ENCODE data around the gene SRGAP3.

DNA sequence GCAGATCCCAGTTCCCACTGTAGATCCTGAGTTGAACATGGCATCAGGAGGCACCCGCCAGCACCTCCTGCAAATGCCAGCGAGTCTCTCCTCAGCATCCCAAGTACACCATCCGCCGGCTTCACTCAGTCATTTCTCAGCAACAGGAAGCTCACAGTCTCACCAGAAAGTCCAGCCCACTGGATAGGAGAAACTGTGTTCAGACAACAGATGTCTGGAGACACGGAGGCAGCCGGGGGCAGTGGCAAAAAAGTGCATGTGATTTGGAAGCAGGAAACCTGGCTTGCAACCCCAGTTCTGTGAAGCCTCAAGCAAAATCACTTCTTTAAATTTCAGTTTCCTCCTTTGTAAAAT, 68.7 kb downstream of the SRGAP3 start:
- TF ChIP-seq TAF1 (IDR thresholded peaks at IDR 0.05; ENCODE audit: borderline replicate concordance, low read depth, low read length) (no peak), POLR2A (IDR thresholded peaks at IDR 0.05; ENCODE audit: low read depth, low read length) (no peak), POLR2AphosphoS5 (IDR thresholded peaks at IDR 0.05; ENCODE audit: low read depth, low read length) (no peak)
